Measurements from ENCODE around the gene ZNF331. TPM values are rescaled to one million over a fixed set of nuclear protein-coding genes. Genes with fewer than 3 reads are reported as not detected.

The ZNF331 gene
- polyA plus RNA-seq, 3 donors: 6.6 to 42.4 (median 9.5) TPM

GRCh38 chr19:53580871-53581835 lies 43.2 kb downstream of the ZNF331 start:
- no peak overlapping the region for H3K4me2 ChIP-seq (replicated peaks; ENCODE audit: extremely low read depth, low read length, poor library complexity, severe bottlenecking)
- Mint-ChIP-seq H3K27me3 (ENCODE audit: low read depth in 3 of 3) (peaks cover 1 to 4% (median 2%) of the 10 kb centered on the region in 3 donors), H3K36me3 (peaks cover 29% of the 10 kb centered on the region in 2 donors), H3K4me3 (peak overlapping the region in 1 of 2 donors; percentile 42), H3K4me1 (no peaks in the 10 kb centered on the region), H3K9me3 (peaks cover 41 to 87% (median 80%) of the 10 kb centered on the region in 7 donors), H3K27ac (no peak overlapping the region)
- H4K20me1 ChIP-seq (ENCODE audit: insufficient read depth, low read length): no peaks in the 10 kb centered on the region
- peaks cover 65 to 76% of the 10 kb centered on the region in 2 donors for H3K9me3 ChIP-seq (replicated peaks in 1 of 2; ENCODE audit: control insufficient read depth in 1 of 2, insufficient read depth in 1 of 2, low read length in 2 of 2)
- no peaks in the 10 kb centered on the region for H3K4me1 ChIP-seq (ENCODE audit: control insufficient read depth in 1 of 2, insufficient read depth in 2 of 2, low read length in 2 of 2)
- no peaks in the 10 kb centered on the region for H3K79me2 ChIP-seq (ENCODE audit: insufficient read depth, low read length)
- H3K27ac ChIP-seq (ENCODE audit: low read depth in 1 of 2, low read length in 2 of 2): no peak overlapping the region
- no peak overlapping the region for H2AFZ ChIP-seq (ENCODE audit: insufficient read depth, low read depth, low read length, poor library complexity, severe bottlenecking)
- peak in 1 of 3 donors; percentile 7 for DNase-seq
- TF ChIP-seq, protein P1, sequence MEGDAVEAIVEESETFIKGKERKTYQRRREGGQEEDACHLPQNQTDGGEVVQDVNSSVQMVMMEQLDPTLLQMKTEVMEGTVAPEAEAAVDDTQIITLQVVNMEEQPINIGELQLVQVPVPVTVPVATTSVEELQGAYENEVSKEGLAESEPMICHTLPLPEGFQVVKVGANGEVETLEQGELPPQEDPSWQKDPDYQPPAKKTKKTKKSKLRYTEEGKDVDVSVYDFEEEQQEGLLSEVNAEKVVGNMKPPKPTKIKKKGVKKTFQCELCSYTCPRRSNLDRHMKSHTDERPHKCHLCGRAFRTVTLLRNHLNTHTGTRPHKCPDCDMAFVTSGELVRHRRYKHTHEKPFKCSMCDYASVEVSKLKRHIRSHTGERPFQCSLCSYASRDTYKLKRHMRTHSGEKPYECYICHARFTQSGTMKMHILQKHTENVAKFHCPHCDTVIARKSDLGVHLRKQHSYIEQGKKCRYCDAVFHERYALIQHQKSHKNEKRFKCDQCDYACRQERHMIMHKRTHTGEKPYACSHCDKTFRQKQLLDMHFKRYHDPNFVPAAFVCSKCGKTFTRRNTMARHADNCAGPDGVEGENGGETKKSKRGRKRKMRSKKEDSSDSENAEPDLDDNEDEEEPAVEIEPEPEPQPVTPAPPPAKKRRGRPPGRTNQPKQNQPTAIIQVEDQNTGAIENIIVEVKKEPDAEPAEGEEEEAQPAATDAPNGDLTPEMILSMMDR (IDR thresholded peaks at IDR 0.05): no peak
- intact Hi-C loops (cut with micrococcal nuclease): no loop called here
- peaks cover 24 to 30% of the 10 kb centered on the region in 2 donors for H3K36me3 ChIP-seq (replicated peaks in 1 of 2; ENCODE audit: control insufficient read depth in 1 of 2, insufficient read depth in 2 of 2, low read length in 2 of 2)
- 98% methylated on average over 10 of the region's 17 CpGs for WGBS (ENCODE audit: insufficient coverage)
- no peak overlapping the region for H3K4me3 ChIP-seq (replicated peaks in 1 of 3; ENCODE audit: low read depth in 2 of 3, low read length in 3 of 3)
- no peak overlapping the region for H3K9ac ChIP-seq (ENCODE audit: insufficient read depth, low read length, poor library complexity, severe bottlenecking)
- no peaks in the 10 kb centered on the region for H3K27me3 ChIP-seq (ENCODE audit: control insufficient read depth in 2 of 2, insufficient read depth in 2 of 2, low read length in 2 of 2)

GRCh38 chr19:53581871-53582279 lies 43.9 kb downstream of the ZNF331 start:
- Histone ChIP-seq H3K4me1 (ENCODE audit: control insufficient read depth in 1 of 2, insufficient read depth in 2 of 2, low read length in 2 of 2) (no peaks in the 10 kb centered on the region), H3K4me2 (replicated peaks; ENCODE audit: extremely low read depth, low read length, poor library complexity, severe bottlenecking) (no peak overlapping the region), H3K27ac (ENCODE audit: low read depth in 1 of 2, low read length in 2 of 2) (no peak overlapping the region), H2AFZ (ENCODE audit: insufficient read depth, low read depth, low read length, poor library complexity, severe bottlenecking) (no peak overlapping the region), H3K4me3 (replicated peaks in 1 of 3; ENCODE audit: low read depth in 2 of 3, low read length in 3 of 3) (no peak overlapping the region), H3K27me3 (ENCODE audit: control insufficient read depth in 2 of 2, insufficient read depth in 2 of 2, low read length in 2 of 2) (no peaks in the 10 kb centered on the region), H3K36me3 (replicated peaks in 1 of 2; ENCODE audit: control insufficient read depth in 1 of 2, insufficient read depth in 2 of 2, low read length in 2 of 2) (peaks cover 17 to 22% of the 10 kb centered on the region in 2 donors), H3K79me2 (ENCODE audit: insufficient read depth, low read length) (no peaks in the 10 kb centered on the region), H4K20me1 (ENCODE audit: insufficient read depth, low read length) (no peaks in the 10 kb centered on the region), H3K9me3 (replicated peaks in 1 of 2; ENCODE audit: control insufficient read depth in 1 of 2, insufficient read depth in 1 of 2, low read length in 2 of 2) (peaks cover 58 to 71% of the 10 kb centered on the region in 2 donors), H3K9ac (ENCODE audit: insufficient read depth, low read length, poor library complexity, severe bottlenecking) (no peak overlapping the region)
- peaks cover 22% of the 10 kb centered on the region in 2 donors for H3K36me3 Mint-ChIP-seq
- 91% methylated on average over 3 of the region's 6 CpGs for WGBS (ENCODE audit: insufficient coverage)
- peak overlapping the region in 1 of 2 donors; percentile 24 for H3K4me3 Mint-ChIP-seq
- TF ChIP-seq, protein P1 (IDR thresholded peaks at IDR 0.05): no peak
- H3K27me3 Mint-ChIP-seq (ENCODE audit: low read depth in 3 of 3): peaks cover 1 to 4% (median 2%) of the 10 kb centered on the region in 3 donors
- intact Hi-C loops (cut with micrococcal nuclease): no loop called here
- H3K4me1 Mint-ChIP-seq: no peaks in the 10 kb centered on the region
- H3K9me3 Mint-ChIP-seq: peaks cover 36 to 81% (median 77%) of the 10 kb centered on the region in 7 donors
- H3K27ac Mint-ChIP-seq: no peak overlapping the region
- DNase-seq: no peak

Data from CD14-positive monocyte (primary cell).